ENCODE results near the gene PSMA5.
"Not testable (repeated sequence)": the region's sequence is repeated elsewhere in the genome, so short reads cannot be mapped to it uniquely, and the experiment has no call there.

The PSMA5 gene

GRCh38 chr1:109427171-109427467, 871 bp upstream of the PSMA5 start:
- DNase-seq, result no peak

- no peak for DNase-seq
Observed at GRCh38 chr1:109425391-109426280, 612 bp downstream of the PSMA5 start.

GRCh38 chr1:109423498-109423897, 2.8 kb downstream of the PSMA5 start:
- DNase-seq, result no peak

GRCh38 chr1:109412551-109412950, 13.7 kb downstream of the PSMA5 start:
- no peak for DNase-seq

GRCh38 chr1:109404838-109405237, 21.4 kb downstream of the PSMA5 start:
- no peak for DNase-seq

- DNase-seq, result no peak
Observed at GRCh38 chr1:109402025-109402424, 24.2 kb downstream of the PSMA5 start.

GRCh38 chr1:109400035-109400655, 26.1 kb downstream of the PSMA5 start:
- no peak for DNase-seq

- peak; percentile 85 for DNase-seq
Observed at GRCh38 chr1:109399326-109399957, 26.8 kb downstream of the PSMA5 start.

GRCh38 chr1:109398343-109399225, 27.7 kb downstream of the PSMA5 start:
- peak; percentile 65 for DNase-seq

GRCh38 chr1:109397581-109398342, 28.5 kb downstream of the PSMA5 start, which contains the start of gene SORT1:
Gene SORT1 (minus strand): TSS chr1:109397918. CDS start chr1:109397892, 26 bp downstream.
- DNase-seq, result peak; percentile 95

GRCh38 chr1:109396871-109397580, 29.2 kb downstream of the PSMA5 start:
- DNase-seq, result peak; percentile 25

- DNase-seq, result no peak
Observed at GRCh38 chr1:109396513-109396839, 29.8 kb downstream of the PSMA5 start.

GRCh38 chr1:109395602-109396512, 30.4 kb downstream of the PSMA5 start:
- no peak for DNase-seq

GRCh38 chr1:109395282-109395599, 31.0 kb downstream of the PSMA5 start:
- DNase-seq, result not testable (repeated sequence)

- no peak for DNase-seq
Observed at GRCh38 chr1:109394591-109395281, 31.5 kb downstream of the PSMA5 start.

- no peak for DNase-seq
Observed at GRCh38 chr1:109393617-109394233, 32.5 kb downstream of the PSMA5 start.

- no peak for DNase-seq
Observed at GRCh38 chr1:109392788-109393616, 33.2 kb downstream of the PSMA5 start.

GRCh38 chr1:109392037-109392787, 34.0 kb downstream of the PSMA5 start:
- DNase-seq, result no peak
